PFSK-1 (cell line): ENCODE data around the gene CIART.
A peak's percentile ranks its signal among the peaks of the same experiment; 100 is the strongest.

Source experiments
- REST ChIP-seq, 2 experiments: IDR thresholded peaks; 2 replicates each; pipeline versions ENCODE4 v1.6.1 to v1.8.0; 2011 to 2012; ENCODE audit warnings: low read depth in 2 of 2, low read length in 2 of 2, control low read depth in 1 of 2, inconsistent platforms in 1 of 2, mild to moderate bottlenecking in 1 of 2, moderate library complexity in 1 of 2; ENCODE audit not compliant: insufficient read depth in 1 of 2
- SIN3A ChIP-seq: IDR thresholded peaks from 2 replicates; pipeline ENCODE4 v1.6.1; 2012; ENCODE audit warnings: mild to moderate bottlenecking, low read length, moderate library complexity, borderline replicate concordance; ENCODE audit not compliant: insufficient read depth
- TAF1 ChIP-seq: IDR thresholded peaks from 2 replicates; pipeline ENCODE4 v1.6.1; 2012; ENCODE audit warnings: low read length, control low read depth, borderline replicate concordance; ENCODE audit not compliant: insufficient read depth

DNA sequence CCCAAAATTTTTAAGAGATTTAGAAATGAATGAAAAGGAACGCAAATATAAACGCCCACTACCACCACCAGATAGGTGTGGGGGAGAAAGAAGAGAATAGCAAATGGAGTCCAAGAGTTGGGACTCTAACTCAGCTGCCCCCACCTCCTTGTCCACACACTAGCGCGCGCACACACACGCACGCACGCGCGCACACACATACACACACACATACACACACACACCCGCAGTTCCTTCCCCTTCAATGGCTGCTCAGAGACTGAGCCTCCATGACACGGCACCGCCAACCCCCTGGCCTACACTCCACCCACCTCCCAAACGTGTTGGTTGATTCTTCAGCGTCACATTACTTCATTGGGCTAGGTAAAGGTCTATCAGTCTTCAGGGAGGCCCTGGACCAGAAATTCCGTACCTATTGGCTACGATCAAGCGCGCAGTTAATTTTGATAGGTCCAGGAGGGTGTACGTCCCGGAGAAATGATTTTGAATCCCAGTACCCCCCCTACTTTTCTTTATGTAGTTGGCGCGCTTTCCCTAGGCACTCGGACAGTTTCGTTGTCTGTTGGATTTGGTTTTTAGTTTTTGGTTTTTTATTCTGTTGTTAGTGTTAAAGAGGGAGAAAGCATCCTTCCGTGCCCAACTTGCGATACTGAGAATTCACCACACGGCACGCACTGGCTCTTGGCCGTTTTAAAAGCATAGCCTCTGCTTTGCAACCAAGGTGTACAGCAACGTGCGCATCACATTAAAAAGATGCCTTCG, 46.3 kb upstream of the CIART start, which contains the start of gene ANP32E:
- TF ChIP-seq SIN3A: peak; percentile 87; the same call in 1 of the 2 replicates
- peak; percentile 77 to 86 for TF ChIP-seq REST (IDR thresholded peaks at IDR 0.05; ENCODE audit: insufficient read depth in 1 of 2, low read depth in 2 of 2, low read length in 2 of 2)
- peak; percentile 100 for TF ChIP-seq TAF1
